ENCODE measurements around the gene GEMIN4. TPM values are rescaled to one million over a fixed set of nuclear protein-coding genes. Genes with fewer than 3 reads are reported as not detected.
"Not testable (repeated sequence)": the region's sequence is repeated elsewhere in the genome, so short reads cannot be mapped to it uniquely, and the experiment has no call there.

Gene GEMIN4
- total RNA-seq, result 26.7 TPM

DNA sequence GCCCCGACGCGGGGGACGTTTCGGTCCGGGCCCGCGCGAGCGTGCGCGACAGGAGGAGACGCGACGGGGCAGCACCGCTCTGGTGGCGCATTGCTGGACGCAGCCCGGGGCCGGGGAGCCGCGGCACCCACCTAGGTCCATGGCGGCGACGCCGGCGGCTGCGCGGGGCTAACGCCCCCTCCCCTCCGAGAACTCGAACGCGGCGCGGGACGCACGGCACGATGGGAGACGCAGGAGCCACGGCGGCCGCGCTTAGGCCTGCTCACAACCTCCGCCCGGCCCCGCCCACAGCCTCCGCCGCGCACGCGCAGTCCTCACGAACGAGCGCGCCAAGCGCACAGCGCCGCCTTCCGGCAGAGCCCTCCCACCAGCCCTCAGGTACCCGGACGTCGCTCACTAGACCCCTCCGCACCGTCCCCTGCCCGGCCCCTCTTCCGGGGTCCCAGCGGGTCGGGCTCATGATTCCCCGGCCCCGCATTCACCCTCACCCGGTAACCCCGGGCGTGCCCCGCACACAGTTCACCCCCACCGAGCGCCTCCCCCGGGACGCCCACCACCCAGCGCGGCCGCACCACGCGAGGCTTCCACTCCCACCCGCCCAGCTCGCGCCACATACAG lies at the start of gene GEMIN4:
Gene GEMIN4, minus strand, starts transcription at position 263 of the 618 bp plus-strand sequence. Its CDS starts 122 bp downstream, at position 141.
- DNase-seq (ENCODE audit: low spot score), result peak; percentile 94

DNA sequence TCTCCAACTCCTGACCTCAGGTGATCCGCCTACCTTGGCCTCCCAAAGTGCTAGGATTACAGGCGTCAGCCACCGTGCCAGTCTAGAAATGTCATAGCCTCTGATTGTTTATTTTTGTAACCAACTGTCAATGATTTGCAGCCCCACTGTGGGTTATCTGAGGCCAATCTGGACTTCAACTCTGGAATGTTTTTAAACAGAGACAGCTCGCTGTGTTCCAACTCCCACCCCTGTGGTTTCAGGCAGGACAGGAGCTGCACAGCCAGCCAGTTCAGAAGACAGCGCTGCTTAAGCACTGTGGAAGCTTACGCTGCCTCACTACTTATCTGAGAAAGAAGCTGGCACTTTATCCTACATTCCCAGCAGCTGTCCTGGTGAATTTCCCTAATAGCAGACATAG lies 49.6 kb upstream of the GEMIN4 start:
- no peak for DNase-seq (ENCODE audit: low spot score)

DNA sequence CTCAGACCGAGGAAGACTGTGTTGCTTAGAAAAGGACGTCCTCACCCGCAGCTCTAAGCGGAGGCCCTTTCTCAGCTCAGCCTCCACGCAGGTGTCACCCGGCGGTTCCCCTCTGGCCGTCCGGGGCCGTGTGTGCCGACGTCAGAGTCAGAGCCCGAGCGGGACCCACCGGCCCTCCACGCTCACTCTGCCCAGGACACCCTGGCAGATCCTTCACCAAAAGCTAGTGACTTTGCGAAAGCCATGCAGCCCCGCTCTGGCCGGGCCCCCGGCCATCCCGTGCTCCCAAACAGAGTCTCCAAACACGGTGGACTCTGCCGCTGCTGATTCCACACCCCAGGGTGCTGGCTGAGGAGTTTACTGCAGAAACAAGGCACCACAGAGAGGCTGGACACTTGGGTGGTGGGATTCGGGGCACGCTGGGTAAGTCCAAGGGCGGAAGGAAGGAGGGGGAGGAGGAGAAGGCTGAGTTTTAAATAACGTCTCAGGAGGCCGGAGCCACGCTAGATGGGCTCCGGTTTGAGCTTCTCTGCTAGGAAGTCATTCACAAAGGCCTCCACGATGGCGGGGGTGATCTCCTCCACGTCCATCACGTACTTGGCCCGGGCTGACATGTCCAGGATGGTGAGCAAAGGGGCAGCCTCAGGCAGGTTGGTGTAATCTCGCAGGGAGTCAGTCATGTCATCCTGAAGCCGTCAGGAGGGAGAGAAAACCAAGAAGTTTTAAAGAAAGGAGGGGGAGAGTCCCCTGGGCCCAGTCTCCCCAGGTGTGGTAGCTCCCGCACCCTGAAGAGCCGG lies 48.6 kb upstream of the GEMIN4 start:
- DNase-seq (ENCODE audit: low spot score), result no peak

- no peak for DNase-seq (ENCODE audit: low spot score)
These were observed 47.2 kb upstream of the GEMIN4 start for GRCh38 chr17:799261-799660.

GRCh38 chr17:798246-798645 lies 46.2 kb upstream of the GEMIN4 start:
- no peak for DNase-seq (ENCODE audit: low spot score)

GRCh38 chr17:797236-797840 lies 45.3 kb upstream of the GEMIN4 start:
- DNase-seq (ENCODE audit: low spot score), result no peak

- no peak for DNase-seq (ENCODE audit: low spot score)
These were observed 44.5 kb upstream of the GEMIN4 start for GRCh38 chr17:796609-797008.

- no peak for DNase-seq (ENCODE audit: low spot score)
These were observed 43.7 kb upstream of the GEMIN4 start for GRCh38 chr17:795721-796120.

DNA sequence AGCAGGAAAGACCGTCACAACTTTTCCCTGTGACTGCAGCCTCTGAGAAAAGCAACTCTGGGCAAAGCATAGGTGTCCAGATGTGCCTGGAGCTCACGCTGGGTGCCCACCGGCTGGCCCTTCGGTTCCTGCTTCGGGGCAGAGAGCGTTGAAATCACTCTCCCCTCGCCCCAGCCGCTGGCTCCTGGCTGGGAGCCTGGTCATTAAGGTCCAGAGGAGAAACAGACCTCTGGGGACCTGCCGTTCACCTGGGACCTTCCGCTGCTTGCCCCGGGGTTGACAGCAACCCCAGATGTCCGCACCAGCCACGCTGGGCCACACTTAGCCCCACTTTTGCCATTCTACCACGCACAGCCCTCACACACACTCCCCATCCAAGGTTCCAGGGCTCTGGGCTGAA lies 43.2 kb upstream of the GEMIN4 start:
- DNase-seq (ENCODE audit: low spot score), result no peak

DNA sequence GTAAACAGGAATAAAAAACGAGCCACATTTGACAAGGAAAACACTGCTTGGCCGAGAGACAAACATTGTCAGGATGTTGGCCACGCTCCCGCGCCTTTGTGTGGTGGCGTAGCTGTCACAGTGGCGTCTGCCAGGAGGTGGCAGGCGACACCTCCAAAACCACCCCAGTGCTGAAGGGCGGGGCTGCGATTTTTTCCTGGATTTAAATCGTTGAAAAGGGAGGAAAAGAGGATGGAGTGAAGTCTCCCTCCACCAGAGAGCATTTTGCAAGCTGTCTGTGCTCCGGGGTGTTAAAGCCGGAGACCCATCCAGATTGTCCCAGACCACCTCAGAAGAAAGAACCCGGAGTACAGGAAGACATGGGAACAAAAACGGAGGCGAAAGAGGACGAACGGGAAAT lies 42.8 kb upstream of the GEMIN4 start:
- DNase-seq (ENCODE audit: low spot score), result peak; percentile 88

- DNase-seq (ENCODE audit: low spot score), result no peak
These were observed 40.2 kb upstream of the GEMIN4 start for GRCh38 chr17:792277-792676.

- no peak for DNase-seq (ENCODE audit: low spot score)
These were observed 39.8 kb upstream of the GEMIN4 start for GRCh38 chr17:791829-792228.

DNA sequence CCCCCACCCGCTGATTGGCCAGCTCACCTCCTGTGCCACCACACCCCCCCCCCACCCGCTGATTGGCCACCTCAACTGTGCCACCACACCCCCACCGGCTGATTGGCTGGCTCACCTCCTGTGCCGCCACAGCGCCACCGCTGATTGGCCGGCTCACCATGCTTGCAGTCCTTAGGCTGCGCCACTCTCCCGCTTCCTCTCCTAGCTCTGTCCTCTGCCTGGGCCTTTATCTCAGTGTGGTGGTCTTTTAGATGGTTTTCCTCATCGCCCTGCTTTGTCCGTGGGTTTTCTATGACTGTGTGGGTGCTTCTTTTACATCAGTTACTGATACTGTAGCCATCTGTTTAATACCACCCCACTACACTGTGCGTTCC lies 38.8 kb upstream of the GEMIN4 start:
- not testable (repeated sequence) for DNase-seq (ENCODE audit: low spot score)

DNA sequence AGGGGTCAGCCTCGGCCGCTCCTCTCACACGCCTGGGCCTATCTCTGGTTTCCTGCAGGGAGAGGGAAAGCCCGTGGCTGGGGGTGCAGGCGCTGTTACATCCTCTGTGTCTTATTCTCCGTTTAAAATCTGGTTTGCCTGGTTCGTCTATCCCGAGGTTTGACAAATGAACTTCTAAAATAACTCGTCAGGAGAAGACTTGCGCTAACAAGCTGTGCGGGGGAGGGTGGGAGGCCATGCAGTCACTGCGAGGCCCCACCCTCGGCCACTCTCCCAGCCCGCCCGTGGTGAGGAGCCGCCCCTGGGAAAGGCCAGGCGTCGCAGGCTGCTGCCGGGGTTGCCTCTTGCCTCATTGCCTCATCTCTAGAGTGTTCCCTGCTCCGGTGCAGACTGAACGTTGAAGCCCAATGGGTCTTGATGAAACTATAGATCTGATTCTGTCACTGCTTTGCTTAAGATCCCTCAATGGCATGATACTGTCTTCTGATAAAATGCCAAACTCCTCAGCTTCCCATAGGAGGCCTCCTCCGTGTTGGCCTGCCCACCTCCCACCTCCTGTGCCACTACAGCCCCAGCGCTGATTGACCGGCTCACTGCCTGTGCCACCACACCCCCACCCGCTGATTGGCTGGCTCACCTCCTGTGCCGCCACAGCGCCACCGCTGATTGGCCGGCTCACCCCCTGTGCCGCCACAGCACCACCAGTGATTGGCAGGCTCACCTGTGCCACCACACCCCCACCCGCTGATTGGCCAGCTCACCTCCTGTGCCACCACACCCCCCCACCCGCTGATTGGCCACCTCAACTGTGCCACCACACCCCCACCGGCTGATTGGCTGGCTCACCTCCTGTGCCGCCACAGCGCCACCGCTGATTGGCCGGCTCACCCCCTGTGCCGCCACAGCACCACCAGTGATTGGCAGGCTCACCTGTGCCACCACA lies 38.1 kb upstream of the GEMIN4 start:
- peak; percentile 76 for DNase-seq (ENCODE audit: low spot score)

- no peak for DNase-seq (ENCODE audit: low spot score)
These were observed 37.2 kb upstream of the GEMIN4 start for GRCh38 chr17:789160-789840.

DNA sequence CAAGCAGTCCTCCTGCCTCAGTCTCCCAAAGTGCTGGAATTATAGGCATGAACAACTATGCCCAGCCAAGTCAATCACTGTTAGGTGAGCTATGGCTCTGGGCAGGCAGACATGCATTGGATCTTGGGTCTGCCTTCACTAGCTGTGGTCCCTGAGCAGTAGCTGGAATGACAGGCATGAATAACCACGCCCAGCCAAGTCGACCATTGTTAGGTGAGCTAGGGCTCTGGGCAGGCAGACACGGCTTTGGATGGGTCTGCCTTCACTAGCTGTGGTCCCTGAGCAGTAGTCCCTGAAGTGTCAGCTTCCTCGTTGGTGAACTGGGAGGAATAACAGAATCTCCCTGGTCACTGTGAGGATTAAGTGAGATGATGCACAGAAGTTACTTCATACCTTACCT lies 36.5 kb upstream of the GEMIN4 start:
- DNase-seq (ENCODE audit: low spot score), result no peak

DNA sequence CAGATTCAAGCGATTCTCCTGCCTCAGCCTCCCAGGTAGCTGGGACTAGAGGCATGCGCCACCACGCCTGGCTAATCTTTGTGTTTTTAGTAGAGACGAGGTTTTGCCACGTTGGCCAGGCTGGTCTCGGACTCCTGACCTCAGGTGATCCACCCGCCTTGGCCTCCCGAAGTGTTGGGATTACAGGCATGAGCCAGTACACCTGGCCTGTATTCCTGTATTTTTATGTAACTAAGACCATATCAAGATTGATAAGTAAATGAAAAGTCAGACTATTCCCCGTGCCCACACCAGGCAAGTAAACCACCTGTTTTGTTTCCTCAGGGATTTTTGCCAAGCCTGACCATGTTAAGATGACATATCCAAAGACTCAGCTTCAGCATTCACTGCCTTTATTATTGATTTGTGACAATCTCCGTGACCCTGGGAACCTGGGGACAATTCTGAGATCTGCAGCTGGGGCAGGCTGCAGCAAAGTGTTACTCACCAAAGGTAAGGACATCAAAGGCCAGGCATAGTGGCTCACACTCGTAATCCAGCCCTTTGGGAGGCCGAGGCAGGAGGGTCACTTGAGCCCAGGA lies 35.7 kb upstream of the GEMIN4 start:
- no peak for DNase-seq (ENCODE audit: low spot score)

GRCh38 chr17:785901-786300 lies 33.8 kb upstream of the GEMIN4 start:
- DNase-seq (ENCODE audit: low spot score), result not testable (repeated sequence)

- no peak for DNase-seq (ENCODE audit: low spot score)
These were observed 32.1 kb upstream of the GEMIN4 start for GRCh38 chr17:784143-784542.

DNA sequence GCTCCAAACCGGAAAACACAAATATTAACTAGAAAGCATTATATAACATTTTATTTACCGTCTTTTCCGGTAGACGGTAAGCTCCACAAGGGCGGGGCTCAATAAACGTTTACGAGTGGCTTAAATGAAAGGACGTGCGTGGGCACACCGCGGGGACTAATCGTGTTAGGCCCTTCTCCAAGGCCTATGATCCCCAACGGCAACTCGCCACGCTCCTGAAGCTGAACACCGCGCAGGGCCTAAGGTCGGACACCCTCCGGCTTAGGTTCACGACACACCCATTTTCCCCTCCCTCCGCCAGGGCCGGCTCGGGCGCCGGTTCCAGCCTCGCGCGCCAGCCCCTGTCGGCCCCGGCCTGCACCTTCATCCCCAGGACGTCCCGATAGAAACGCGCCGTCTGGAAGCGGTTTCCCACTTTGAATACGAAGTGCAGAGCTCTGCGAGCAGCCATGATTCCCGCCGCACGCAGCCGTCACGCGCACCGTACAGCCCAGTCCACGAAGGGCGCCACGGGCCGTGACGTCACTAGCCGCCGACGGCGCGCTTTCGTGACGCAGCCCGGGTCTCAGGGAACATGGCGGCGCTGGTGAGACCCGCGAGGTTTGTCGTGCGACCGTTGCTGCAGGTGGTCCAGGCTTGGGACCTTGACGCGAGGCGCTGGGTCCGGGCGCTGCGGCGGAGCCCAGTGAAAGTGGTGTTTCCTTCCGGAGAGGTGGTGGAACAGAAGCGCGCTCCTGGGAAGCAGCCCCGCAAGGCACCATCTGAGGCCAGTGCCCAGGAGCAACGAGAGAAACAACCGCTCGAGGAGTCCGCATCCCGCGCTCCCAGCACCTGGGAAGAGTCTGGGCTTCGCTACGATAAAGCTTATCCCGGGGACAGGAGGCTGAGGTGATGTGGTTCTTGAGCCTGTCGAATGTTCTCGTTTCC lies 30.0 kb upstream of the GEMIN4 start, which contains the start of the genes GLOD4 and MRM3:
Gene GLOD4, minus strand, starts transcription at position 476 of the 927 bp plus-strand sequence. Its CDS starts 25 bp downstream, at position 451.
Gene MRM3, plus strand, starts transcription at position 549 of the 927 bp plus-strand sequence. Its CDS starts 26 bp downstream, at position 575.
- DNase-seq (ENCODE audit: low spot score), result peak; percentile 93
